H9 (cell line): Measurements from ENCODE around the gene ATP1A4. TPM values are rescaled to one million over a fixed set of nuclear protein-coding genes. Genes with fewer than 3 reads are reported as not detected.

ENCODE experiments used
- DNase-seq: peaks from one replicate; pipeline ENCODE4 v3.0.0-alpha.2; 2017
- H2AFZ ChIP-seq: one replicate; pipeline ENCODE4 v1.6.1; 2013; ENCODE audit warnings: mild to moderate bottlenecking, low read length, control low read depth, moderate library complexity
- H2AK5ac ChIP-seq: 2 replicates; pipeline ENCODE4 v1.6.1; 2013; ENCODE audit warnings: low read length, control low read depth, mixed read lengths; ENCODE audit not compliant: insufficient read length
- H2BK120ac ChIP-seq: one replicate; pipeline ENCODE4 v1.6.1; 2013; ENCODE audit warnings: low read depth, mild to moderate bottlenecking, low read length, control low read depth, inconsistent platforms; ENCODE audit not compliant: poor library complexity, severe bottlenecking
- H2BK12ac ChIP-seq: 2 replicates; pipeline ENCODE4 v1.6.1; 2013; ENCODE audit warnings: low read length, control low read depth, mixed read lengths, low read depth; ENCODE audit not compliant: insufficient read length
- H2BK15ac ChIP-seq: 2 replicates; pipeline ENCODE4 v1.6.1; 2013; ENCODE audit warnings: low read depth, low read length, control low read depth
- H2BK20ac ChIP-seq: one replicate; pipeline ENCODE4 v1.6.1; 2013; ENCODE audit warnings: low read depth, mild to moderate bottlenecking, low read length, control low read depth, inconsistent platforms; ENCODE audit not compliant: poor library complexity, severe bottlenecking
- H2BK5ac ChIP-seq: 2 replicates; pipeline ENCODE4 v1.6.1; 2013; ENCODE audit warnings: low read length, control low read depth, mixed read lengths; ENCODE audit not compliant: insufficient read length
- H3K14ac ChIP-seq: 2 replicates; pipeline ENCODE4 v1.6.1; 2013; ENCODE audit warnings: low read length, control low read depth; ENCODE audit not compliant: insufficient read depth
- H3K18ac ChIP-seq: 2 replicates; pipeline ENCODE4 v1.6.1; 2013; ENCODE audit warnings: low read depth, mild to moderate bottlenecking, mixed read lengths, low read length, control low read depth; ENCODE audit not compliant: insufficient read length
- H3K23ac ChIP-seq: 2 replicates; pipeline ENCODE4 v1.6.1; 2013; ENCODE audit warnings: low read length, control low read depth, mixed read lengths, low read depth; ENCODE audit not compliant: insufficient read length
- H3K23me2 ChIP-seq: 2 replicates; pipeline ENCODE4 v1.6.1; 2013; ENCODE audit warnings: low read depth, mild to moderate bottlenecking, mixed read lengths, low read length, control low read depth; ENCODE audit not compliant: insufficient read length, poor library complexity, severe bottlenecking
- H3K27ac ChIP-seq: 2 replicates; pipeline ENCODE4 v1.5.1; 2013; ENCODE audit warnings: low read length, control low read depth, mixed read lengths, low read depth; ENCODE audit not compliant: insufficient read length
- H3K27me3 ChIP-seq: 2 replicates; pipeline ENCODE4 v1.6.1; 2013; ENCODE audit warnings: low read length, control low read depth, inconsistent platforms; ENCODE audit not compliant: insufficient read depth
- H3K4ac ChIP-seq: 2 replicates; pipeline ENCODE4 v1.6.1; 2013; ENCODE audit warnings: low read depth, mild to moderate bottlenecking, control low read depth, inconsistent platforms, low read length, moderate library complexity
- H3K4me1 ChIP-seq: 2 replicates; pipeline ENCODE4 v1.6.1; 2013; ENCODE audit warnings: low read length, control low read depth, inconsistent platforms; ENCODE audit not compliant: insufficient read depth
- H3K4me2 ChIP-seq: 2 replicates; pipeline ENCODE4 v1.6.1; 2013; ENCODE audit warnings: low read length, control low read depth, mixed read lengths; ENCODE audit not compliant: insufficient read length, insufficient read depth
- H3K56ac ChIP-seq: 2 replicates; pipeline ENCODE4 v1.6.1; 2013; ENCODE audit warnings: low read depth, mild to moderate bottlenecking, mixed read lengths, low read length, control low read depth; ENCODE audit not compliant: insufficient read length
- H3K79me1 ChIP-seq: 2 replicates; pipeline ENCODE4 v1.6.1; 2013; ENCODE audit warnings: low read depth, mild to moderate bottlenecking, moderate library complexity, low read length, control low read depth, inconsistent platforms; ENCODE audit not compliant: insufficient read depth, poor library complexity, severe bottlenecking
- H3K79me2 ChIP-seq: 2 replicates; pipeline ENCODE4 v1.6.1; 2013; ENCODE audit warnings: low read length, control low read depth, inconsistent platforms; ENCODE audit not compliant: insufficient read depth
- H3K9ac ChIP-seq: 2 replicates; pipeline ENCODE4 v1.6.1; 2013; ENCODE audit warnings: low read length, control low read depth, mixed read lengths; ENCODE audit not compliant: insufficient read length; ENCODE audit errors: extremely low read depth
- H3K9me3 ChIP-seq: one replicate; pipeline ENCODE4 v1.6.1; 2013; ENCODE audit warnings: low read depth, low read length, inconsistent platforms; ENCODE audit not compliant: control insufficient read depth
- H3T11ph ChIP-seq: one replicate; pipeline ENCODE4 v1.6.1; 2013; ENCODE audit warnings: mild to moderate bottlenecking, low read length, control low read depth, inconsistent platforms
- H4K20me1 ChIP-seq: one replicate; pipeline ENCODE4 v1.6.1; 2013; ENCODE audit not compliant: control insufficient read depth, insufficient read length, insufficient read depth
- H4K5ac ChIP-seq: 2 replicates; pipeline ENCODE4 v1.6.1; 2013; ENCODE audit warnings: low read depth, mild to moderate bottlenecking, mixed read lengths, low read length, control low read depth; ENCODE audit not compliant: insufficient read length
- H4K8ac ChIP-seq: replicated peaks from 2 replicates; pipeline ENCODE4 v1.6.1; 2013; ENCODE audit warnings: low read length, control low read depth, mixed read lengths, low read depth; ENCODE audit not compliant: insufficient read length
- H4K91ac ChIP-seq: 2 replicates; pipeline ENCODE4 v1.6.1; 2013; ENCODE audit warnings: low read depth, mild to moderate bottlenecking, moderate library complexity, mixed read lengths, low read length, control low read depth; ENCODE audit not compliant: insufficient read length
- H3K27ac Mint-ChIP-seq, 3 experiments: 2 replicates in 2 of 3; 3 replicates in 1 of 3; pipeline ENCODE4 v1.8.0; 2020 to 2021; ENCODE audit warnings: mixed read lengths in 3 of 3, mild to moderate bottlenecking in 1 of 3, moderate library complexity in 1 of 3
- H3K27me3 Mint-ChIP-seq: 2 replicates; pipeline ENCODE4 v1.8.0; 2021; ENCODE audit warnings: low read depth, mild to moderate bottlenecking, moderate library complexity, mixed read lengths
- H3K36me3 Mint-ChIP-seq, 3 experiments: 2 replicates in 2 of 3; 3 replicates in 1 of 3; pipeline ENCODE4 v1.8.0; 2020 to 2021; ENCODE audit warnings: low read depth in 3 of 3, mixed read lengths in 3 of 3; ENCODE audit not compliant: insufficient read depth in 1 of 3
- H3K4me1 Mint-ChIP-seq, 2 experiments: 2 replicates each; pipeline ENCODE4 v1.8.0; 2020; ENCODE audit warnings: mixed read lengths in 2 of 2
- H3K4me3 Mint-ChIP-seq, 2 experiments: 2 replicates in 1 of 2; 3 replicates in 1 of 2; pipeline ENCODE4 v1.8.0; 2020 to 2021; ENCODE audit warnings: mild to moderate bottlenecking in 2 of 2, mixed read lengths in 2 of 2, moderate library complexity in 1 of 2
- H3K9me3 Mint-ChIP-seq, 2 experiments: 2 replicates in 1 of 2; 3 replicates in 1 of 2; pipeline ENCODE4 v1.8.0; 2020; ENCODE audit warnings: mild to moderate bottlenecking in 2 of 2, mixed read lengths in 2 of 2, moderate library complexity in 1 of 2
- WGBS: extraction: QIAGEN DNeasy Blood & Tissue Kit; methylation state at CpG from one replicate; pipeline ENCODE4 v1.1.7; 2013; ENCODE audit warnings: missing lambda C conversion rate, low lambda C conversion rate, mixed read lengths; ENCODE audit not compliant: insufficient read length; ENCODE audit errors: extremely low coverage; 5-methylcytosine and 5-hydroxymethylcytosine counted together
- total RNA-seq: library from RNA; stranded (reverse); gene quantifications from 2 replicates; pipeline ENCODE4 v1.2.1, GENCODE V29; 2021
- TF ChIP-seq, protein P1 (sequence below): fragments of 200-600 bp; sonication (generic); conservative IDR thresholded peaks from 3 replicates; pipeline ENCODE4 v1.8.0; 2021; ENCODE audit warnings: antibody characterized with exemption, mild to moderate bottlenecking

Gene ATP1A4
- total RNA-seq, 1 experiment from 2014 or later = 0.20 TPM

DNA sequence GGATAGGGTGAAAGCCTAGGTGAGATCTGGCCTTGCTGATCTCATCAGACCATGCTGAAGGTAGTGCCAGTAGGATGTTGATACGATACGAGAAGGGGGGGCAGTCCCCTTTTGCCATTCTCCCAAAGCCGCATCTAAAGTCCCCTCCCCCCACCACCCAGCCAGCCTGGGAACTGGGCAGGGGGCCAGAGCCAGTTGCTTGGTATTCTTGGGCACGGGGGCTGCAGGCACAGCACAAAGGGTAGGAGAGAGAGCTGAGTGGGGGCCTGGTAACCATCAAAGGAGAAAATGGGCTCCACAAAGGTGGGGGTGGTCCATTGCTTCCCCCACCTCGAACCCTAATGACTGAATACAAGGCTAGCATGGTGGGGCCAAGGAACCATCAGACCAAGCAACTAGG is 59.2 kb downstream of the ATP1A4 start:
- no CpG with 5 or more reads among the region's 5 CpGs for WGBS
- peaks cover 63 to 64% of the 10 kb centered on the region in 2 experiments for H3K4me1 Mint-ChIP-seq

More for the DNA sequence above, 59.2 kb downstream of the ATP1A4 start:
- Histone ChIP-seq H3K79me2 (no peaks in the 10 kb centered on the region), H2BK120ac (no peak overlapping the region), H4K8ac (no peak overlapping the region), H3T11ph (no peak overlapping the region), H3K9ac (no peak overlapping the region), H3K4ac (no peak overlapping the region), H2AK5ac (no peak overlapping the region), H2BK12ac (no peak overlapping the region), H4K20me1 (no peaks in the 10 kb centered on the region), H4K91ac (no peak overlapping the region), H2BK15ac (no peak overlapping the region), H2BK5ac (no peak overlapping the region), H4K5ac (no peak overlapping the region), H2AFZ (no peak overlapping the region), H3K9me3 (no peaks in the 10 kb centered on the region), H3K4me2 (no peak overlapping the region), H3K4me1 (peaks cover 17% of the 10 kb centered on the region; the same call in 1 of the 2 replicates), H3K56ac (no peak overlapping the region), H3K23me2 (peaks cover 7% of the 10 kb centered on the region), H3K14ac (no peak overlapping the region), H2BK20ac (no peak overlapping the region), H3K18ac (no peak overlapping the region), H3K79me1 (no peaks in the 10 kb centered on the region), H3K27me3 (no peaks in the 10 kb centered on the region), H3K27ac (no peak overlapping the region), H3K23ac (no peak overlapping the region)
- no peak for DNase-seq
- no peaks in the 10 kb centered on the region; a peak in 1 of 5 replicates for H3K9me3 Mint-ChIP-seq
- peak overlapping the region in 1 of 3 experiments; percentile 58; a peak in 1 of 7 replicates for H3K27ac Mint-ChIP-seq
- H3K27me3 Mint-ChIP-seq = no peaks in the 10 kb centered on the region
- TF ChIP-seq, protein P1, sequence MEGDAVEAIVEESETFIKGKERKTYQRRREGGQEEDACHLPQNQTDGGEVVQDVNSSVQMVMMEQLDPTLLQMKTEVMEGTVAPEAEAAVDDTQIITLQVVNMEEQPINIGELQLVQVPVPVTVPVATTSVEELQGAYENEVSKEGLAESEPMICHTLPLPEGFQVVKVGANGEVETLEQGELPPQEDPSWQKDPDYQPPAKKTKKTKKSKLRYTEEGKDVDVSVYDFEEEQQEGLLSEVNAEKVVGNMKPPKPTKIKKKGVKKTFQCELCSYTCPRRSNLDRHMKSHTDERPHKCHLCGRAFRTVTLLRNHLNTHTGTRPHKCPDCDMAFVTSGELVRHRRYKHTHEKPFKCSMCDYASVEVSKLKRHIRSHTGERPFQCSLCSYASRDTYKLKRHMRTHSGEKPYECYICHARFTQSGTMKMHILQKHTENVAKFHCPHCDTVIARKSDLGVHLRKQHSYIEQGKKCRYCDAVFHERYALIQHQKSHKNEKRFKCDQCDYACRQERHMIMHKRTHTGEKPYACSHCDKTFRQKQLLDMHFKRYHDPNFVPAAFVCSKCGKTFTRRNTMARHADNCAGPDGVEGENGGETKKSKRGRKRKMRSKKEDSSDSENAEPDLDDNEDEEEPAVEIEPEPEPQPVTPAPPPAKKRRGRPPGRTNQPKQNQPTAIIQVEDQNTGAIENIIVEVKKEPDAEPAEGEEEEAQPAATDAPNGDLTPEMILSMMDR = no peak
- H3K36me3 Mint-ChIP-seq = peaks cover 32 to 82% (median 45%) of the 10 kb centered on the region in 3 experiments
- H3K4me3 Mint-ChIP-seq = no peak overlapping the region; a peak in 1 of 5 replicates
